ENCODE data around the gene CPSF3. TPM values are rescaled to one million over a fixed set of nuclear protein-coding genes. Genes with fewer than 3 reads are reported as not detected.
A peak's percentile ranks its signal among the peaks of the same experiment; 100 is the strongest.

The CPSF3 gene
- total RNA-seq, 1 experiment from 2014 or later, result 95.5 TPM

DNA sequence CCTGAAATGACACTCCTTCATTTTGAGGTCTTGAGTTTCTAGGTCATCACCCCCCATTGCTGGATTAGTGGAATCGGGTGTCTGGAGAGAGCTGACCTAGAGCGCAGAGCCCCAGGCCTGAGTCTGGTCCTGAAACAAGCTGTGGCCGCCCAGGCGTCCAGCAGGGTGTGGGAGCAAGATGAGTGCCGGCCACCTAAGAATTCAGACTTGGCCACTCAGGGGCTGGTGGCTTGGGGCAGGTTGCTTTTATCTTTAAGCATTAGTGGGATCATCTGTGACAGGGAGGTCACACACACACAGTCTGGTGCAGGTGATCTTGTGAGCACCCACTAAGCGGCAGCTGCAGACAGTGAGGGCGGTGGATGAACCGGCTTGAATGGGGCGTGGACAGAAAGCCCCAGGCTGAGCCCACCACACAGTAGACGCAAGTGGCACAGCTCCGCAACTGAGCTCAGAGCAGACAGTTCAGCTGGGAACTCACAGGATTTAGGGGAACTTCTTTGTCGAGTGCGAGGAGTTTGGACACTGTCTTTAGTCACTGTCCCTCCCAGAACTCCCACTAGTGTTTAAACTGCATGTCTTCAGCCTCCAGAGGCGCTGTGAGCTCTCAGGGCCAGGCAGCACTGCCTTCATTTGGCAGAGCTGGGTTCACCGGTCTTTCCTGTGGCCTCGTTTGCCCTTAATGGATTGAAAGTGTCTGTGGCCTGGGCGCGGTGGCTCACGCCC is 21.6 kb upstream of the CPSF3 start:
- peak; percentile 38 for DNase-seq
- no peak overlapping the region; a peak in 1 of 5 replicates for H3K4me3 Mint-ChIP-seq

More for the DNA sequence above, 21.6 kb upstream of the CPSF3 start:
- peaks cover 3 to 19% (median 3%) of the 10 kb centered on the region in 3 experiments; a peak in 5 of 7 replicates for H3K36me3 Mint-ChIP-seq (ENCODE audit: insufficient read depth in 1 of 3, low read depth in 3 of 3)
- Histone ChIP-seq H3K56ac (ENCODE audit: insufficient read length, low read depth, low read length) (no peak overlapping the region), H3K4me2 (ENCODE audit: insufficient read depth, insufficient read length, low read length) (no peak overlapping the region), H3K4ac (ENCODE audit: low read depth, low read length) (no peak overlapping the region), H3K27ac (ENCODE audit: insufficient read length, low read depth, low read length) (no peak overlapping the region), H2BK120ac (ENCODE audit: low read depth, low read length, poor library complexity, severe bottlenecking) (no peak overlapping the region), H3K4me1 (ENCODE audit: insufficient read depth, low read length) (no peaks in the 10 kb centered on the region; the same call in 1 of the 2 replicates), H4K8ac (replicated peaks; ENCODE audit: insufficient read length, low read depth, low read length) (no peak overlapping the region), H3K9me3 (ENCODE audit: control insufficient read depth, low read depth, low read length) (no peaks in the 10 kb centered on the region), H2AK5ac (ENCODE audit: insufficient read length, low read length) (no peak overlapping the region), H3T11ph (ENCODE audit: low read length) (no peak overlapping the region), H4K5ac (ENCODE audit: insufficient read length, low read depth, low read length) (no peak overlapping the region), H3K9ac (ENCODE audit: extremely low read depth, insufficient read length, low read length) (no peak overlapping the region), H2AFZ (ENCODE audit: low read length) (no peak overlapping the region), H3K14ac (ENCODE audit: insufficient read depth, low read length) (no peak overlapping the region), H2BK20ac (ENCODE audit: low read depth, low read length, poor library complexity, severe bottlenecking) (no peak overlapping the region), H2BK5ac (ENCODE audit: insufficient read length, low read length) (no peak overlapping the region), H2BK12ac (ENCODE audit: insufficient read length, low read depth, low read length) (no peak overlapping the region), H3K27me3 (ENCODE audit: insufficient read depth, low read length) (no peaks in the 10 kb centered on the region), H4K91ac (ENCODE audit: insufficient read length, low read depth, low read length) (no peak overlapping the region), H3K79me1 (ENCODE audit: insufficient read depth, low read depth, low read length, poor library complexity, severe bottlenecking) (no peaks in the 10 kb centered on the region), H4K20me1 (ENCODE audit: control insufficient read depth, insufficient read depth, insufficient read length) (no peaks in the 10 kb centered on the region), H3K79me2 (ENCODE audit: insufficient read depth, low read length) (no peaks in the 10 kb centered on the region), H2BK15ac (ENCODE audit: low read depth, low read length) (no peak overlapping the region), H3K23ac (ENCODE audit: insufficient read length, low read depth, low read length) (no peak overlapping the region), H3K18ac (ENCODE audit: insufficient read length, low read depth, low read length) (no peak overlapping the region), H3K23me2 (ENCODE audit: insufficient read length, low read depth, low read length, poor library complexity, severe bottlenecking) (no peaks in the 10 kb centered on the region)
- H3K27me3 Mint-ChIP-seq (ENCODE audit: low read depth), result no peaks in the 10 kb centered on the region; the same call in 1 of the 2 replicates
- TF ChIP-seq, protein P1, sequence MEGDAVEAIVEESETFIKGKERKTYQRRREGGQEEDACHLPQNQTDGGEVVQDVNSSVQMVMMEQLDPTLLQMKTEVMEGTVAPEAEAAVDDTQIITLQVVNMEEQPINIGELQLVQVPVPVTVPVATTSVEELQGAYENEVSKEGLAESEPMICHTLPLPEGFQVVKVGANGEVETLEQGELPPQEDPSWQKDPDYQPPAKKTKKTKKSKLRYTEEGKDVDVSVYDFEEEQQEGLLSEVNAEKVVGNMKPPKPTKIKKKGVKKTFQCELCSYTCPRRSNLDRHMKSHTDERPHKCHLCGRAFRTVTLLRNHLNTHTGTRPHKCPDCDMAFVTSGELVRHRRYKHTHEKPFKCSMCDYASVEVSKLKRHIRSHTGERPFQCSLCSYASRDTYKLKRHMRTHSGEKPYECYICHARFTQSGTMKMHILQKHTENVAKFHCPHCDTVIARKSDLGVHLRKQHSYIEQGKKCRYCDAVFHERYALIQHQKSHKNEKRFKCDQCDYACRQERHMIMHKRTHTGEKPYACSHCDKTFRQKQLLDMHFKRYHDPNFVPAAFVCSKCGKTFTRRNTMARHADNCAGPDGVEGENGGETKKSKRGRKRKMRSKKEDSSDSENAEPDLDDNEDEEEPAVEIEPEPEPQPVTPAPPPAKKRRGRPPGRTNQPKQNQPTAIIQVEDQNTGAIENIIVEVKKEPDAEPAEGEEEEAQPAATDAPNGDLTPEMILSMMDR (conservative IDR thresholded peaks at IDR 0.05), result peak; percentile 26; the same call in 1 of the 3 replicates
- no CpG with 5 or more reads among the region's 19 CpGs for WGBS (ENCODE audit: extremely low coverage, insufficient read length, low lambda C conversion rate)
- H3K4me1 Mint-ChIP-seq, result peaks cover 3 to 11% of the 10 kb centered on the region in 2 experiments; a peak in 3 of 4 replicates
- H3K27ac Mint-ChIP-seq, result peak overlapping the region in 1 of 3 experiments; percentile 74; a peak in 3 of 7 replicates
- no peaks in the 10 kb centered on the region for H3K9me3 Mint-ChIP-seq
